Heart left ventricle (tissue), 16 donors: ENCODE results near the gene ZC3HAV1L. TPM values are rescaled to one million over a fixed set of nuclear protein-coding genes. Genes with fewer than 3 reads are reported as not detected.
"Not testable (repeated sequence)": the region's sequence is repeated elsewhere in the genome, so short reads cannot be mapped to it uniquely, and the experiment has no call there.

Experiments used
- ATAC-seq, 4 donors: fragments of 200-7000 bp; cut with Tn5 transposase; one replicate each; pipeline ENCODE4 v1.9.1; 2020 to 2022; ENCODE audit warnings: moderate library complexity in 4 of 4, mild to moderate bottlenecking in 3 of 4, moderate number of reproducible peaks in 1 of 4
- DNase-seq, 5 donors: peaks; one replicate each; pipeline ENCODE4 v3.0.0-alpha.2; 2020
- H3K27ac ChIP-seq, 12 donors: fragments of 200-600 bp; sonication (generic) in 4 of 12; one replicate each; pipeline versions ENCODE4 v1.5.0 to v1.8.0; 2016 to 2022; ENCODE audit warnings: mild to moderate bottlenecking in 2 of 12
- H3K27me3 ChIP-seq, 9 donors: fragments of 200-600 bp; sonication (generic) in 2 of 9; one replicate each; pipeline versions ENCODE4 v1.5.1 to v1.8.0; 2016 to 2022; ENCODE audit warnings: mild to moderate bottlenecking in 3 of 9
- H3K36me3 ChIP-seq, 9 donors: fragments of 200-600 bp; sonication (generic) in 2 of 9; one replicate each; pipeline versions ENCODE4 v1.5.0 to v1.8.0; 2018 to 2022; ENCODE audit warnings: mild to moderate bottlenecking in 2 of 9
- H3K4me1 ChIP-seq, 12 donors: fragments of 200-600 bp; sonication (generic) in 4 of 12; one replicate each; pipeline versions ENCODE4 v1.5.0 to v1.8.0; 2016 to 2022; ENCODE audit warnings: mild to moderate bottlenecking in 3 of 12
- H3K4me3 ChIP-seq, 12 donors: fragments of 200-600 bp; sonication (generic) in 4 of 12; one replicate each; pipeline versions ENCODE4 v1.5.0 to v1.8.0; 2017 to 2022; ENCODE audit warnings: mild to moderate bottlenecking in 9 of 12, moderate library complexity in 4 of 12
- H3K9me3 ChIP-seq, 12 donors: fragments of 200-600 bp; sonication (generic) in 4 of 12; one replicate each; pipeline versions ENCODE4 v1.5.0 to v1.8.0; 2016 to 2022; ENCODE audit warnings: mild to moderate bottlenecking in 1 of 12
- POLR2A ChIP-seq, 2 donors: fragments of 450-650 bp; IDR thresholded peaks; one replicate each; pipeline ENCODE4 v1.6.1; 2017; ENCODE audit warnings: antibody characterized with exemption in 2 of 2, mild to moderate bottlenecking in 2 of 2, moderate library complexity in 2 of 2
- WGBS, 4 donors: extraction: QIAGEN DNeasy Blood & Tissue Kit in 2 of 4; methylation state at CpG; one replicate each; pipeline versions ENCODE4 v1.1.5 to v1.1.7; 2013 to 2018; 5-methylcytosine and 5-hydroxymethylcytosine counted together
- intact Hi-C, 10 donors: fragments of 100-400 bp; cut with DNase I; formaldehyde crosslinking; loops; one replicate each; pipeline versions ENCODE4 v1.11.1 to v1.14.2; 2022
- polyA plus RNA-seq, 2 donors: library from polyadenylated mRNA; stranded (reverse); fragments of 200-250 nt; gene quantifications; one replicate each; pipeline ENCODE4 v1.2.3, GENCODE V29; 2013
- total RNA-seq, 9 donors: library from RNA; depleted of rRNA in 2 of 9; stranded (reverse); fragments of >200 nt in 2 of 9; fragmentation: NEBNext Ultra II Directional in 3 of 9; extraction: Animal tissue kit (Norgen Biotek cat#: 25700) in 3 of 9; gene quantifications; one replicate each; pipeline versions ENCODE4 v1.1.0 to v1.2.4, GENCODE V29; 2016 to 2023
- TF ChIP-seq, protein P1 (sequence below), 12 donors: fragments of 200-600 bp; sonication (generic) in 4 of 12; IDR thresholded peaks; one replicate each; pipeline versions ENCODE4 v1.5.0 to v1.8.0; 2018 to 2022; ENCODE audit warnings: antibody characterized with exemption in 12 of 12, mild to moderate bottlenecking in 5 of 12
- donor health status: ischemic (EF 13 %, LVEDD 7.1; RV severe dilation, severe dysfunction).
- donor health status: healthy with polysubstance abuse.
- donor health status: DM: no; HTN: yes; CAD: no.
- donor health status: DM: no; HTN: no; CAD: no.
- donor health status: ischemic (EF 25% LVEDD 6.9; RV normal size, moderate dysfunction).
- donor health status: ischemic (EF 25% LVEDD 5.7; RV mildly dilated, moderate dysfunction).
- donor health status: healthy.
- donor health status: DM: yes; HTN: yes; CAD: no.
- donor health status: ischemic (EF 35%, LVEDD 5.7; RV mildly dilated, moderate dysfunction).
- donor health status: nonischemic (EF 11% LVEDD 7.7; RV severe dilation, severe dysfunction).
- donor health status: DM: yes; HTN: yes; CAD: no.
- donor health status: PGD.
- donor health status: ischemic (EF 29% LVEDD 5.4; RV normal size, mild dysfunction).
- donor health status: nonischemic (EF 23%, LVEDD 6.1; RV moderate dilation, normal function).

The ZC3HAV1L gene
- total and polyA plus RNA-seq, 11 donors: 0.46 to 6.2 (median 1.9) TPM

GRCh38 chr7:138979226-138979979 is 56.4 kb downstream of the ZC3HAV1L start:
- Histone ChIP-seq H3K9me3 (no peaks in the 10 kb centered on the region), H3K36me3 (no peaks in the 10 kb centered on the region), H3K4me3 (peak overlapping the region in 2 of 12 donors; percentile 61 to 73), H3K4me1 (peaks cover 0 to 21% (median 13%) of the 10 kb centered on the region in 12 donors), H3K27me3 (peaks cover 0 to 19% (median 0%) of the 10 kb centered on the region in 9 donors), H3K27ac (no peak overlapping the region)
- intact Hi-C loops: loop anchor here in 1 of 10 donors (10.0 kb wide), 1 partner anchor 85 kb away; no protein-coding TSS in a partner anchor
- TF ChIP-seq POLR2A (IDR thresholded peaks at IDR 0.05): no peak
- TF ChIP-seq, protein P1, sequence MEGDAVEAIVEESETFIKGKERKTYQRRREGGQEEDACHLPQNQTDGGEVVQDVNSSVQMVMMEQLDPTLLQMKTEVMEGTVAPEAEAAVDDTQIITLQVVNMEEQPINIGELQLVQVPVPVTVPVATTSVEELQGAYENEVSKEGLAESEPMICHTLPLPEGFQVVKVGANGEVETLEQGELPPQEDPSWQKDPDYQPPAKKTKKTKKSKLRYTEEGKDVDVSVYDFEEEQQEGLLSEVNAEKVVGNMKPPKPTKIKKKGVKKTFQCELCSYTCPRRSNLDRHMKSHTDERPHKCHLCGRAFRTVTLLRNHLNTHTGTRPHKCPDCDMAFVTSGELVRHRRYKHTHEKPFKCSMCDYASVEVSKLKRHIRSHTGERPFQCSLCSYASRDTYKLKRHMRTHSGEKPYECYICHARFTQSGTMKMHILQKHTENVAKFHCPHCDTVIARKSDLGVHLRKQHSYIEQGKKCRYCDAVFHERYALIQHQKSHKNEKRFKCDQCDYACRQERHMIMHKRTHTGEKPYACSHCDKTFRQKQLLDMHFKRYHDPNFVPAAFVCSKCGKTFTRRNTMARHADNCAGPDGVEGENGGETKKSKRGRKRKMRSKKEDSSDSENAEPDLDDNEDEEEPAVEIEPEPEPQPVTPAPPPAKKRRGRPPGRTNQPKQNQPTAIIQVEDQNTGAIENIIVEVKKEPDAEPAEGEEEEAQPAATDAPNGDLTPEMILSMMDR (IDR thresholded peaks at IDR 0.05): peak in 2 of 12 donors; percentile 29 to 38
- DNase-seq: no peak
- 95 to 97% (median 96%) methylated on average over 6 of the region's 6 CpGs for WGBS, 4 donors
- ATAC-seq: no peak

DNA sequence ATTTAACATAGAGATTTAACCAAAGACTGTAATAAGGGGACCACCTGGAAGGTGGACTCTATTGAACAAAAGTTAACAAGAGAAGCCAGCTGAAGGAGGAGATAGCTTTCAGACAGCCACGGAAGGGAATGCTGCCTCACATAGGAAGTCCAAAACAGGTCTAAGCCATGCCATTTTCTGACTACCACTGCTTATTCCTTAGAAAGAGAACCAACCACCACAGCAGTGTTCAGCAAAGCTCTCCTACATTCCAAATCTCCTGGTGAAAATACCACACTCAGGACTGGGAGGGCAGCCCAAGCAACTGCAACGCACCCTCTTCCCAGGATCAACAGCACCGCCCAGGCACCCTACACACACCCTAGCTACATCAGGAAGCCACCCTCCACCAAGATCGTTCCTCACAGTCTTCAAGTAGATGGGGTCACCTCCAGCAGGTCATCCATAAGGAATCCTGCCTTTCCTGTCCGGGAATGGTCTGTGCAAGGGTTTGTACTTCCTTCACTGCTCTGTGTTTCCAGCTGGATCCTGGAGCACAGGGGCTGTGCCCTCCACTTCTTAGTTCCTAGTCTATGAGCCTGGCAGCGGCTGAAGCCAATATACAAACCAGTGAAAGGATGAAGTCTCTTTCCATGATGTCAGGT is 57.2 kb downstream of the ZC3HAV1L start:
- Histone ChIP-seq H3K9me3 (no peaks in the 10 kb centered on the region), H3K27ac (no peak overlapping the region), H3K36me3 (no peaks in the 10 kb centered on the region), H3K27me3 (peaks cover 0 to 19% (median 0%) of the 10 kb centered on the region in 9 donors), H3K4me3 (no peak overlapping the region), H3K4me1 (peaks cover 0 to 21% (median 13%) of the 10 kb centered on the region in 12 donors)
- WGBS, 4 donors: 81 to 86% (median 85%) methylated on average over 6 of the region's 6 CpGs
- TF ChIP-seq, protein P1 (IDR thresholded peaks at IDR 0.05): no peak
- no peak for TF ChIP-seq POLR2A (IDR thresholded peaks at IDR 0.05)
- intact Hi-C loops: loop anchor here in 1 of 10 donors (10.0 kb wide), 1 partner anchor 84 kb away; no protein-coding TSS in a partner anchor
- DNase-seq (no peak), ATAC-seq (no peak)

DNA sequence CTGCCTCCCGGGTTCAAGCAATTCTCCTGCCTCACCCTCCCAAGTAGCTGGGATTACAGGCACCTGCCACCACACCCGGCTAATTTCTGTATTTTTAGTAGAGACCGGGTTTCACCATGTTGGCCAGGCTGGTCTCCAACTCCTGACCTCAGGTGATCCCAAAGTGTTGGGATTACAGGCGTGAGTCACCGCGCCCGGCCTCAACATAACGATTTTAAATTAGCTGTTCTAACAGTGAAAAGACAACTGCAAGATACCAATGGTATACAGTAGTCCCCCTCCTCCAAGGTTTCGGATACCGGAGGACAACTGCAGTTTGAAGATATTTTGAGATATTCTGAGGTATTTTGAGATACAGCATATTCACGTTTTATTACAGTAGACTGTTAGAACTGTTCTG is 59.7 kb downstream of the ZC3HAV1L start:
- H3K27ac ChIP-seq, H3K4me3 ChIP-seq, H3K36me3 ChIP-seq, DNase-seq, ATAC-seq, H3K9me3 ChIP-seq: not testable (repeated sequence)
- Histone ChIP-seq H3K4me1 (peaks cover 0 to 14% (median 11%) of the 10 kb centered on the region in 12 donors), H3K27me3 (peaks cover 0 to 14% (median 0%) of the 10 kb centered on the region in 9 donors)
- 81 to 88% (median 82%) methylated on average over 11 of the region's 11 CpGs for WGBS, 4 donors
- intact Hi-C loops: loop anchor here in 1 of 10 donors (10.0 kb wide), 1 partner anchor 81 kb away; no protein-coding TSS in a partner anchor

Other genes with a start within 250 kb of the ZC3HAV1L start
- not detected for gene TMEM213, start 238.0 kb downstream of the ZC3HAV1L start, total RNA-seq
- not detected for gene TMEM213, start 238.0 kb downstream of the ZC3HAV1L start, polyA plus RNA-seq
- not detected for gene ATP6V0A4, start 237.8 kb downstream of the ZC3HAV1L start, total RNA-seq
- gene ATP6V0A4, start 237.8 kb downstream of the ZC3HAV1L start, polyA plus RNA-seq: not detected
- gene KIAA1549, start 54.7 kb downstream of the ZC3HAV1L start, total RNA-seq: 1 to 10 TPM; 1.3 to 4.8 (median 2.1) TPM
- gene KIAA1549, start 54.7 kb downstream of the ZC3HAV1L start, polyA plus RNA-seq: 1 to 10 TPM in 1 of 2 donors, under 1 TPM in 1; 0.91 to 1.4 TPM
- gene ZC3HAV1, start 73.7 kb upstream of the ZC3HAV1L start, total RNA-seq: 10 to 100 TPM in 4 of 9 donors, 1 to 10 TPM in 5; 5.2 to 31.9 (median 8.4) TPM
- gene ZC3HAV1, start 73.7 kb upstream of the ZC3HAV1L start, polyA plus RNA-seq: 1 to 10 TPM; 2.8 to 3.9 TPM
- gene UBN2, start 195.2 kb upstream of the ZC3HAV1L start, total RNA-seq: 10 to 100 TPM in 8 of 9 donors, 1 to 10 TPM in 1; 7.9 to 26.9 (median 16.7) TPM
- gene UBN2, start 195.2 kb upstream of the ZC3HAV1L start, polyA plus RNA-seq: 1 to 10 TPM; 3.3 to 3.4 TPM